Osteoblast (primary cell): ENCODE measurements around the gene PLB1. TPM values are rescaled to one million over a fixed set of nuclear protein-coding genes. Genes with fewer than 3 reads are reported as not detected.

Experiments used
- DNase-seq: peaks from one replicate; pipeline ENCODE4 v3.0.0; 2011; ENCODE audit warnings: low spot score, mixed read lengths; ENCODE audit not compliant: insufficient read length; ENCODE audit errors: missing footprints
- H2AFZ ChIP-seq: 2 replicates; pipeline ENCODE4 v1.6.0; 2011; ENCODE audit warnings: mild to moderate bottlenecking, low read length
- H3K27ac ChIP-seq: 2 replicates; pipeline ENCODE4 v1.5.1; 2011; ENCODE audit warnings: mild to moderate bottlenecking, low read depth, low read length, moderate library complexity
- H3K27me3 ChIP-seq: 2 replicates; pipeline ENCODE4 v1.6.0; 2012; ENCODE audit warnings: mild to moderate bottlenecking, control low read depth, inconsistent platforms, low read length, moderate library complexity; ENCODE audit not compliant: insufficient read depth
- H3K36me3 ChIP-seq: 2 replicates; pipeline ENCODE4 v1.5.1; 2011; ENCODE audit warnings: mild to moderate bottlenecking, low read length, control low read depth, moderate library complexity; ENCODE audit not compliant: insufficient read depth
- H3K4me1 ChIP-seq: 2 replicates; pipeline ENCODE4 v1.5.1; 2011; ENCODE audit warnings: mild to moderate bottlenecking, low read length, control low read depth, moderate library complexity; ENCODE audit not compliant: insufficient read depth
- H3K4me2 ChIP-seq: 2 replicates; pipeline ENCODE4 v1.6.0; 2011; ENCODE audit warnings: mild to moderate bottlenecking, low read length; ENCODE audit not compliant: insufficient read depth
- H3K4me3 ChIP-seq: fragments of 200-600 bp; sonication (generic); 3 replicates; pipeline ENCODE4 v1.5.1; 2012; ENCODE audit warnings: mild to moderate bottlenecking, low read length, inconsistent platforms; ENCODE audit not compliant: insufficient read depth
- H3K79me2 ChIP-seq: 2 replicates; pipeline ENCODE4 v1.6.0; 2012; ENCODE audit warnings: mild to moderate bottlenecking, low read length, control low read depth, inconsistent platforms; ENCODE audit not compliant: insufficient read depth
- H3K9me3 ChIP-seq: 2 replicates; pipeline ENCODE4 v1.5.1; 2011; ENCODE audit warnings: low read depth, low read length, control low read depth
- H4K20me1 ChIP-seq: 2 replicates; pipeline ENCODE4 v1.6.0; 2012; ENCODE audit warnings: mild to moderate bottlenecking, low read length, control low read depth; ENCODE audit not compliant: insufficient read depth
- total RNA-seq: library from RNA; depleted of rRNA; stranded (reverse); fragments of >200 nt; gene quantifications from 2 replicates; pipeline ENCODE4 v1.2.3, GENCODE V29; 2012
- TF ChIP-seq, protein P1 (sequence below): IDR thresholded peaks from 2 replicates; pipeline ENCODE4 v1.5.1; 2011; ENCODE audit warnings: mild to moderate bottlenecking, low read depth, low read length, moderate library complexity; ENCODE audit errors: extremely low read depth

Gene PLB1
- total RNA-seq, 1 donor: 0.36 TPM

DNA sequence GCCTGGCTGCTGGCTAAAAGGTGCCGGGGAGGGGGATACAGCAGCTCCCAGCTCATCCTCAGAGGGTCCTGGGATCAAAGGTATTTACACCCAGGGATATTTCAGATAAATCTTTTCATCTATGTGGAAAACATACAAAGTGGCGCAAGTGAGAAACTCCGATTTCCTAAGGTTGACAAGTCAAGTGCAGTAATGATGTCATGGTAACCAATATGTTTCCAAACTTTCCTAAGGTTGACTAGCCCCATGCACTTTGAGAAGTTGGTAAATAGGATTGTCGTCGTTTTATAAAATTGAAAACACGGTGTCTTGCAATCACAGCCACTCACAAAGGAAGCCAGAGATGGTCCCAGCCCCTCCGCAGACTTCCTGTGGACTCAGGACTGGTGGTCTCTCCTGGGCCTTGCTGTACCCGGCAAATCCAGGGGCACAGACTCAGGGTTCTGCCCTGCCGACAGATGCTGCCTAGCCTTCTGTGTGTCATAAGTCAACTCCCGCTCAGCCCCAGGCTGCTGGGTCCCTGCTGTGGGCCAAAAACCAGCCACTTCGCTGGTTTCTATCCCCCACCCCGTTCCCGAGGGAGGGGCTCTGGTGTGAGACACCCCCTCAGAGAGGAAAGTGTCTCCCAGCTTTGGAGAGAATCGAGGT is 144.5 kb downstream of the PLB1 start:
- no peaks in the 10 kb centered on the region for H4K20me1 ChIP-seq
- no peaks in the 10 kb centered on the region for H3K9me3 ChIP-seq
- no peaks in the 10 kb centered on the region for H3K27me3 ChIP-seq
- no peak overlapping the region for H3K27ac ChIP-seq
- H3K4me1 ChIP-seq: peaks cover 16% of the 10 kb centered on the region
- no peak overlapping the region for H2AFZ ChIP-seq
- H3K4me2 ChIP-seq: no peak overlapping the region
- no peak overlapping the region for H3K4me3 ChIP-seq
- no peak for DNase-seq
- TF ChIP-seq, protein P1, sequence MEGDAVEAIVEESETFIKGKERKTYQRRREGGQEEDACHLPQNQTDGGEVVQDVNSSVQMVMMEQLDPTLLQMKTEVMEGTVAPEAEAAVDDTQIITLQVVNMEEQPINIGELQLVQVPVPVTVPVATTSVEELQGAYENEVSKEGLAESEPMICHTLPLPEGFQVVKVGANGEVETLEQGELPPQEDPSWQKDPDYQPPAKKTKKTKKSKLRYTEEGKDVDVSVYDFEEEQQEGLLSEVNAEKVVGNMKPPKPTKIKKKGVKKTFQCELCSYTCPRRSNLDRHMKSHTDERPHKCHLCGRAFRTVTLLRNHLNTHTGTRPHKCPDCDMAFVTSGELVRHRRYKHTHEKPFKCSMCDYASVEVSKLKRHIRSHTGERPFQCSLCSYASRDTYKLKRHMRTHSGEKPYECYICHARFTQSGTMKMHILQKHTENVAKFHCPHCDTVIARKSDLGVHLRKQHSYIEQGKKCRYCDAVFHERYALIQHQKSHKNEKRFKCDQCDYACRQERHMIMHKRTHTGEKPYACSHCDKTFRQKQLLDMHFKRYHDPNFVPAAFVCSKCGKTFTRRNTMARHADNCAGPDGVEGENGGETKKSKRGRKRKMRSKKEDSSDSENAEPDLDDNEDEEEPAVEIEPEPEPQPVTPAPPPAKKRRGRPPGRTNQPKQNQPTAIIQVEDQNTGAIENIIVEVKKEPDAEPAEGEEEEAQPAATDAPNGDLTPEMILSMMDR: no peak
- no peaks in the 10 kb centered on the region for H3K36me3 ChIP-seq
- no peaks in the 10 kb centered on the region for H3K79me2 ChIP-seq

DNA sequence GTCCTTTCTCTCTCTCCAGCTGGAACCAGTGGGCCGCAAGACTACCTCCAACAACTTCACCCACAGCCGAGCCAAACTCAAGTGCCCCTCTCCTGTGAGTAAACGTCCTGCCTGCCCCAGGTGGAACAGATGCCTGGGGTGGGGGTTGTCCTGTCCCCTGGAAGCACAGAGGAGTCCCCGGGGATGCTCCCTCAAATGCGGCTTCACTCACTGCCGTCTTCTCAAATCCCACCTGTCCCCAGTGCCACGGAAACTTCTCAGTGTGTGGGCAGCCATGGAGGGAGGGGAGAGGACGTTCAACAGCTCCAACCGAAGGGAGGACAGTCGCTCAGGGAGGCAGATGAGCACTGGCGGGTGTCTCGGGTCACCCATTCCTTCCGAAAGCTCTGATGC is 145.0 kb downstream of the PLB1 start:
- Histone ChIP-seq H3K79me2 (no peaks in the 10 kb centered on the region), H4K20me1 (no peaks in the 10 kb centered on the region), H3K4me1 (peaks cover 16% of the 10 kb centered on the region), H2AFZ (no peak overlapping the region), H3K36me3 (no peaks in the 10 kb centered on the region), H3K27ac (no peak overlapping the region), H3K9me3 (no peaks in the 10 kb centered on the region), H3K4me3 (no peak overlapping the region), H3K27me3 (no peaks in the 10 kb centered on the region), H3K4me2 (no peak overlapping the region)
- TF ChIP-seq, protein P1: no peak
- no peak for DNase-seq

DNA sequence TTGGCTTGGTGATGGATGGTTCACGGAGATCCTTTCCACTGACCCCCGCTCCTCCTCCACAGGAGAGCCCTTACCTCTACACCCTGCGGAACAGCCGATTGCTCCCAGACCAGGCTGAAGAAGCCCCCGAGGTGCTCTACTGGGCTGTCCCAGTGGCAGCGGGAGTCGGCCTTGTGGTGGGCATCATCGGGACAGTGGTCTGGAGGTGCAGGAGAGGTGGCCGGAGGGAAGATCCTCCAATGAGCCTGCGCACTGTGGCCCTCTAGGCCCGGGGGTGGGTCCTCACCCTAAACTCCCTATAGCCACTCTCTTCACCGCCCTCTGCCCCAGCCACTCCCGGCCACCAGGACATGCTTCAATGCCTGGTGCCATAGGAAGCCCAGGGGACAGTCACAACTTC is 146.9 kb downstream of the PLB1 start:
- H3K27ac ChIP-seq: no peak overlapping the region
- H3K4me2 ChIP-seq: no peak overlapping the region
- no peaks in the 10 kb centered on the region for H4K20me1 ChIP-seq
- H3K36me3 ChIP-seq: no peaks in the 10 kb centered on the region
- H2AFZ ChIP-seq: no peak overlapping the region
- H3K9me3 ChIP-seq: no peaks in the 10 kb centered on the region
- H3K4me1 ChIP-seq: peaks cover 16% of the 10 kb centered on the region
- no peak for DNase-seq
- no peak overlapping the region for H3K4me3 ChIP-seq
- H3K27me3 ChIP-seq: no peaks in the 10 kb centered on the region
- TF ChIP-seq, protein P1: no peak
- H3K79me2 ChIP-seq: no peaks in the 10 kb centered on the region

DNA sequence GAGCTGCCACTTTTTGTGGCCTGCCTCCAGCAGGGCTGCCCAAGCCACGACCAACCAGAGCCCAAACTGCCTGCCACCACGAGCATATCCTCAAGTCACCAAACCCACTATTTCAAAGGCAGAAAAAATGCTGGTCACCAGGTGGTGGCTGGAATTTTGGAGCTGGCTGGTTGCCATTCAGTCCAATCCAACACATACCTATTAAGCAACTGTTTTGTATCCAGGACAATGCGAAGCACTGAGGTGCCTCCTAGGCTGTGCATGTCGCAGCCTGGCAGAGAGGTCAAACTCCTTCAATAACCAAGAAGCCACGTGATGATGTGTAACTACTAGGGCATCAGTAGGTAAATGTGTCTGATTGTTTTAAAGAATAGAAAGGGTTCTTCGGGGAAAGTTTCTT is 147.5 kb downstream of the PLB1 start:
- H3K4me3 ChIP-seq: no peak overlapping the region
- H3K4me2 ChIP-seq: no peak overlapping the region

More for the DNA sequence above, 147.5 kb downstream of the PLB1 start:
- DNase-seq: no peak
- Histone ChIP-seq H2AFZ (no peak overlapping the region), H3K4me1 (peaks cover 16% of the 10 kb centered on the region), H3K79me2 (no peaks in the 10 kb centered on the region), H4K20me1 (no peaks in the 10 kb centered on the region), H3K36me3 (no peaks in the 10 kb centered on the region), H3K27ac (peak overlapping the region; percentile 21), H3K9me3 (no peaks in the 10 kb centered on the region), H3K27me3 (no peaks in the 10 kb centered on the region)
- TF ChIP-seq, protein P1: no peak
